Endothelial cell of umbilical vein (primary cell): ENCODE data around the gene RSKR. TPM values are rescaled to one million over a fixed set of nuclear protein-coding genes. Genes with fewer than 3 reads are reported as not detected.
A peak's percentile ranks its signal among the peaks of the same experiment; 100 is the strongest.

Source experiments
- BruUV-seq: library from RNA; stranded (reverse); fragments of 400-500 nt; replicated peaks from 2 replicates; lab custom pipeline; 2021; lab: Mats Ljungman, UMichigan
- CTCF ChIA-PET: fragments of 300-600, 350-600 bp; sonication (Branson Sonifier 250); formaldehyde crosslinking; loops from one replicate; lab custom pipeline; 2021; ENCODE audit warnings: antibody characterized with exemption, inconsistent platforms; lab: Charles Lee
- POLR2A ChIA-PET: fragments of 300-600, 350-600 bp; sonication (Branson Sonifier 250); formaldehyde crosslinking; loops from one replicate; lab custom pipeline; 2021; ENCODE audit warnings: antibody characterized with exemption, inconsistent platforms; lab: Charles Lee
- DNase-seq: peaks from one replicate; pipeline ENCODE4 v3.0.0-alpha.2; 2011; ENCODE audit warnings: low read depth, low spot score
- FAIRE-seq: peaks from 2 replicates; lab custom pipeline; 2011; peaks lifted over from hg19 to GRCh38; lab: Jason Lieb, UNC
- H2AFZ ChIP-seq: 2 replicates; pipeline ENCODE4 v1.6.0; 2012; ENCODE audit warnings: low read depth, low read length, control low read depth, inconsistent platforms
- H3K27ac ChIP-seq: 2 replicates; pipeline ENCODE4 v1.5.1; 2011; ENCODE audit warnings: low read depth, mild to moderate bottlenecking, control low read depth, low read length, moderate library complexity; ENCODE audit not compliant: insufficient read depth
- H3K27me3 ChIP-seq, 2 experiments: 2 replicates each; pipeline versions ENCODE4 v1.6.0 to v1.6.1; 2011; ENCODE audit warnings: low read length in 2 of 2, mixed read lengths in 1 of 2; ENCODE audit not compliant: control insufficient read depth in 2 of 2, insufficient read depth in 2 of 2
- H3K36me3 ChIP-seq, 2 experiments: 2 replicates in 1 of 2; 3 replicates in 1 of 2; pipeline ENCODE4 v1.5.1; 2011; ENCODE audit warnings: low read length in 2 of 2, mild to moderate bottlenecking in 1 of 2, moderate library complexity in 1 of 2; ENCODE audit not compliant: control insufficient read depth in 2 of 2, insufficient read depth in 2 of 2; ENCODE audit errors: extremely low read depth in 1 of 2
- H3K4me1 ChIP-seq: 3 replicates; pipeline ENCODE4 v1.5.1; 2011; ENCODE audit warnings: mild to moderate bottlenecking, low read length; ENCODE audit not compliant: control insufficient read depth, insufficient read depth; ENCODE audit errors: extremely low read depth
- H3K4me2 ChIP-seq: 2 replicates; pipeline ENCODE4 v1.6.1; 2011; ENCODE audit warnings: low read length, control low read depth, mixed read lengths; ENCODE audit not compliant: insufficient read depth
- H3K4me3 ChIP-seq, 3 experiments: fragments of 200-600 bp in 1 of 3; sonication (generic), shearing (Covaris generic) in 1 of 3; replicated peaks in 1 of 3; 2 replicates each; pipeline ENCODE4 v1.5.1; 2011 to 2016; ENCODE audit warnings: control low read depth in 3 of 3, low read length in 3 of 3, mild to moderate bottlenecking in 2 of 3, inconsistent platforms in 1 of 3, low read depth in 1 of 3, moderate library complexity in 1 of 3; ENCODE audit not compliant: insufficient read depth in 1 of 3
- H3K79me2 ChIP-seq: 2 replicates; pipeline ENCODE4 v1.6.0; 2012; ENCODE audit warnings: low read length, inconsistent platforms; ENCODE audit not compliant: control insufficient read depth, insufficient read depth
- H3K9ac ChIP-seq: replicated peaks from 2 replicates; pipeline ENCODE3; 2011; ENCODE audit warnings: low read length, control low read depth; ENCODE audit not compliant: insufficient read depth; ENCODE audit errors: extremely low read depth
- H3K9me1 ChIP-seq: replicated peaks from 3 replicates; pipeline ENCODE4 v1.6.0; 2011; ENCODE audit warnings: mild to moderate bottlenecking, low read length; ENCODE audit not compliant: control insufficient read depth, insufficient read depth; ENCODE audit errors: extremely low read depth
- H3K9me3 ChIP-seq: replicated peaks from 2 replicates; pipeline ENCODE4 v1.5.1; 2012; ENCODE audit warnings: low read length, inconsistent platforms; ENCODE audit not compliant: control insufficient read depth, insufficient read depth
- H4K20me1 ChIP-seq: replicated peaks from 2 replicates; pipeline ENCODE3; 2011; ENCODE audit warnings: mild to moderate bottlenecking, low read length; ENCODE audit not compliant: control insufficient read depth, insufficient read depth; ENCODE audit errors: extremely low read depth
- CTCF ChIP-seq, 2 donors: IDR thresholded peaks; 1 replicate in 1 of 2; 2 replicates in 1 of 2; pipeline ENCODE4 v1.5.1; 2011; ENCODE audit warnings: low read length in 2 of 2, mild to moderate bottlenecking in 2 of 2, moderate library complexity in 2 of 2, control low read depth in 1 of 2, inconsistent platforms in 1 of 2, low read depth in 1 of 2; ENCODE audit not compliant: insufficient read depth in 1 of 2; ENCODE audit errors: extremely low read depth in 1 of 2
- EZH2 ChIP-seq: IDR thresholded peaks from 2 replicates; pipeline ENCODE4 v1.6.1; 2012; ENCODE audit warnings: borderline replicate concordance, low read depth, mild to moderate bottlenecking, moderate library complexity, low read length, inconsistent platforms; ENCODE audit not compliant: severe bottlenecking
- FOS ChIP-seq: IDR thresholded peaks from 2 replicates; pipeline ENCODE4 v1.6.1; 2011; ENCODE audit warnings: mild to moderate bottlenecking, low read length, moderate library complexity, borderline replicate concordance; ENCODE audit not compliant: insufficient read depth
- GATA2 ChIP-seq: IDR thresholded peaks from 2 replicates; pipeline ENCODE4 v1.7.0; 2011; ENCODE audit warnings: low read depth, mild to moderate bottlenecking, moderate library complexity, mixed read lengths, low read length; ENCODE audit not compliant: insufficient read length, insufficient read depth
- JUN ChIP-seq: IDR thresholded peaks from 2 replicates; pipeline ENCODE4 v1.6.1; 2011; ENCODE audit warnings: borderline replicate concordance, low read depth; ENCODE audit not compliant: insufficient read length, insufficient read depth
- MAX ChIP-seq: IDR thresholded peaks from 2 replicates; pipeline ENCODE4 v1.6.1; 2011; ENCODE audit not compliant: insufficient read depth, insufficient read length
- MYC ChIP-seq: IDR thresholded peaks from one replicate; pipeline ENCODE4 v1.6.1; 2011; ENCODE audit warnings: mild to moderate bottlenecking, low read depth, low read length
- POLR2A ChIP-seq: IDR thresholded peaks from 2 replicates; pipeline ENCODE4 v1.6.1; 2012; ENCODE audit warnings: low read depth, mild to moderate bottlenecking, control low read depth, low read length
- POLR2AphosphoS5 ChIP-seq: IDR thresholded peaks from 2 replicates; pipeline ENCODE4 v1.6.1; 2012; ENCODE audit warnings: low read depth, mild to moderate bottlenecking, control low read depth, low read length, moderate library complexity; ENCODE audit not compliant: insufficient read depth
- dilution Hi-C: fragments of 300-500 bp; cut with MboI; formaldehyde crosslinking; loops from one replicate; pipeline ENCODE4 v1.15.0; 2019; ENCODE audit warnings: low sequenced_read_pairs; ENCODE audit not compliant: extremely low pct_ligation_motif_present
- intact Hi-C: fragments of 100-400 bp; cut with micrococcal nuclease; formaldehyde crosslinking; loops from one replicate; pipeline ENCODE4 v1.10.0; 2022
- polyA plus RNA-seq, 4 experiments: library from polyadenylated mRNA; depleted of rRNA in 3 of 4; stranded (reverse) in 3 of 4; unstranded in 1 of 4; fragments of >200 nt; gene quantifications; 2 replicates each; pipeline versions ENCODE4 v1.2.1 to v1.2.3, GENCODE V29; 2011 to 2012; ENCODE audit warnings: missing spikeins in 1 of 4
- total RNA-seq: library from RNA; stranded (reverse); gene quantifications from 2 replicates; pipeline ENCODE4 v1.2.3, GENCODE V29; 2021

RSKR gene
- total and polyA plus RNA-seq, 2 donors (not counting 3 experiments of a cell fraction or from before 2014, with no cell fraction given), result 10.0 to 19.9 TPM

GRCh38 chr17:28592260-28592659 is 21.7 kb downstream of the RSKR start:
- peaks cover 0 to 2% of the 10 kb centered on the region in 2 experiments for H3K36me3 ChIP-seq
- no peak overlapping the region for H3K4me3 ChIP-seq
- H3K9ac ChIP-seq, result no peak overlapping the region
- no peaks in the 10 kb centered on the region for H3K4me1 ChIP-seq
- POLR2A ChIA-PET, result no interaction called here
- H2AFZ ChIP-seq, result no peak overlapping the region
- no peaks in the 10 kb centered on the region for H3K27me3 ChIP-seq
- BruUV-seq, result TSS peak; percentile 8
- intact Hi-C loops, result no loop called here
- no peaks in the 10 kb centered on the region for H3K9me3 ChIP-seq
- dilution Hi-C loops, result no loop called here
- TF ChIP-seq POLR2AphosphoS5 (no peak), EZH2 (no peak)
- no peak for FAIRE-seq
- DNase-seq, result no peak
- H3K9me1 ChIP-seq, result no peaks in the 10 kb centered on the region
- H3K27ac ChIP-seq, result no peak overlapping the region
- H3K4me2 ChIP-seq, result no peak overlapping the region
- H3K79me2 ChIP-seq, result peaks cover 12% of the 10 kb centered on the region
- CTCF ChIA-PET, result interaction anchor here (0.9 kb wide), 1 partner anchor 20 kb away, joined by 3 read pairs; the partner anchor contains the start of gene PIGS
- no peaks in the 10 kb centered on the region for H4K20me1 ChIP-seq

GRCh38 chr17:28585851-28586250 is 28.1 kb downstream of the RSKR start:
- no peak overlapping the region for H3K4me3 ChIP-seq
- no peaks in the 10 kb centered on the region for H3K9me1 ChIP-seq
- intact Hi-C loops (no loop called here), dilution Hi-C loops (no loop called here)
- DNase-seq (no peak), FAIRE-seq (no peak)
- no peak overlapping the region for H3K27ac ChIP-seq
- no peaks in the 10 kb centered on the region for H3K27me3 ChIP-seq
- ChIA-PET CTCF (no interaction called here), POLR2A (no interaction called here)
- no peak overlapping the region for H3K9ac ChIP-seq
- H3K9me3 ChIP-seq, result no peaks in the 10 kb centered on the region
- peaks cover 16 to 29% of the 10 kb centered on the region in 2 experiments for H3K36me3 ChIP-seq
- H2AFZ ChIP-seq, result no peak overlapping the region
- no peak overlapping the region for H3K4me2 ChIP-seq
- BruUV-seq, result no TSS peak
- TF ChIP-seq POLR2A (no peak), MYC (no peak), JUN (no peak), MAX (no peak), CTCF (IDR thresholded peaks at IDR 0.05; ENCODE audit: extremely low read depth in 1 of 2, insufficient read depth in 1 of 2, low read depth in 1 of 2, low read length in 2 of 2) (no peak), GATA2 (no peak), FOS (no peak), POLR2AphosphoS5 (no peak), EZH2 (no peak)
- H3K79me2 ChIP-seq, result peaks cover 5% of the 10 kb centered on the region
- no peaks in the 10 kb centered on the region for H3K4me1 ChIP-seq
- no peaks in the 10 kb centered on the region for H4K20me1 ChIP-seq
